ENCODE measurements around the gene MGST2.

MGST2 gene

DNA sequence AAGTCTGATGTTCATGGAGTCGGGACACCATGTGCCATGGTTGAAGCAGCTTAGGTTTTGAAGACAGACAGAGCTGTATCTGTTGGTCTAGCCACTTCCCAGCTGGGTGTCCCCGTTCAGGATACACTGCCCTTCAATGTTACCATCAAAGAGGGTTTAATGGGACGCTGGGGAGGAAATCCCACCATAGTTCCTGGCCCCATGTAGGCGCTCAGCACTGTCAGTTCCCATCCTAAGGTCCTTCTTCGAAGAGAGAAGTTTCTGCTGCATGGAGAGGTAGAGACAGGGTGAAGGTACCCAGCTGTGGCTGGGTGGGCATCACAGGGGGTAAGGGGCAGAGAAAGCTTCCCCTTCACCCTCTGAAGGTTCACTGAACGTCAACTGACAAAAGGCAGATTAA lies 3.7 kb downstream of the MGST2 start:
- in situ Hi-C loops (cut with MboI; ENCODE audit: low pct_unique_long_range_greater_than_20kb, low sequenced_read_pairs, unreplicated experiment): no loop called here
- TF ChIP-seq, protein P1, sequence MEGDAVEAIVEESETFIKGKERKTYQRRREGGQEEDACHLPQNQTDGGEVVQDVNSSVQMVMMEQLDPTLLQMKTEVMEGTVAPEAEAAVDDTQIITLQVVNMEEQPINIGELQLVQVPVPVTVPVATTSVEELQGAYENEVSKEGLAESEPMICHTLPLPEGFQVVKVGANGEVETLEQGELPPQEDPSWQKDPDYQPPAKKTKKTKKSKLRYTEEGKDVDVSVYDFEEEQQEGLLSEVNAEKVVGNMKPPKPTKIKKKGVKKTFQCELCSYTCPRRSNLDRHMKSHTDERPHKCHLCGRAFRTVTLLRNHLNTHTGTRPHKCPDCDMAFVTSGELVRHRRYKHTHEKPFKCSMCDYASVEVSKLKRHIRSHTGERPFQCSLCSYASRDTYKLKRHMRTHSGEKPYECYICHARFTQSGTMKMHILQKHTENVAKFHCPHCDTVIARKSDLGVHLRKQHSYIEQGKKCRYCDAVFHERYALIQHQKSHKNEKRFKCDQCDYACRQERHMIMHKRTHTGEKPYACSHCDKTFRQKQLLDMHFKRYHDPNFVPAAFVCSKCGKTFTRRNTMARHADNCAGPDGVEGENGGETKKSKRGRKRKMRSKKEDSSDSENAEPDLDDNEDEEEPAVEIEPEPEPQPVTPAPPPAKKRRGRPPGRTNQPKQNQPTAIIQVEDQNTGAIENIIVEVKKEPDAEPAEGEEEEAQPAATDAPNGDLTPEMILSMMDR (IDR thresholded peaks at IDR 0.05; ENCODE audit: extremely low read depth, insufficient read depth, missing control alignments): no peak
- DNase-seq (ENCODE audit: low spot score): no peak

GRCh38 chr4:139669890-139670289 lies 4.3 kb downstream of the MGST2 start:
- no peak for DNase-seq (ENCODE audit: low spot score)
- in situ Hi-C loops (cut with MboI; ENCODE audit: low pct_unique_long_range_greater_than_20kb, low sequenced_read_pairs, unreplicated experiment): no loop called here
- TF ChIP-seq, protein P1 (IDR thresholded peaks at IDR 0.05; ENCODE audit: extremely low read depth, insufficient read depth, missing control alignments): no peak

- no peak for DNase-seq (ENCODE audit: low spot score)
- in situ Hi-C loops (cut with MboI; ENCODE audit: low pct_unique_long_range_greater_than_20kb, low sequenced_read_pairs, unreplicated experiment): no loop called here
- TF ChIP-seq, protein P1 (IDR thresholded peaks at IDR 0.05; ENCODE audit: extremely low read depth, insufficient read depth, missing control alignments): no peak
Measured at GRCh38 chr4:139670775-139671174, 5.2 kb downstream of the MGST2 start.

- in situ Hi-C loops (cut with MboI; ENCODE audit: low pct_unique_long_range_greater_than_20kb, low sequenced_read_pairs, unreplicated experiment): no loop called here
- TF ChIP-seq, protein P1 (IDR thresholded peaks at IDR 0.05; ENCODE audit: extremely low read depth, insufficient read depth, missing control alignments): no peak
- DNase-seq (ENCODE audit: low spot score): no peak
Measured at GRCh38 chr4:139672215-139672614, 6.6 kb downstream of the MGST2 start.

DNA sequence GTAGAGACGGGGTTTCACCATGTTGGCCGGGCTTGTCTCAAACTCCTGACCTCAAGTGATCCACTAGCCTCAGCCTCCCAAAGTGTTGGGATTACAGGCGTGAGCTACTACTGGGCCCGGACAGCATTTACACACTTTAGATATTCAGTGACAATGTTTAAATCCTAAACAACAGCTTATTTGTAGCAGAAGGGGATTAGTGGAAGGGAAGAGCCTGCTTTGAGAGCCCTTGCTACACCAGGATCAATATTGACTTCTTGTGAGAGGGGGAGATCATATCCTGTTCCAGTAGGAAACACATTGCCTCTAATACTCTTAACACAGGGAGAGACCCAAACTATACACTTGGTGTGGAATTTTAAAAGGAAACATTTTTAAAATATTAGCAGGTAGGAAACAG lies 7.1 kb downstream of the MGST2 start:
- in situ Hi-C loops (cut with MboI; ENCODE audit: low pct_unique_long_range_greater_than_20kb, low sequenced_read_pairs, unreplicated experiment): no loop called here
- DNase-seq (ENCODE audit: low spot score): no peak
- TF ChIP-seq, protein P1 (IDR thresholded peaks at IDR 0.05; ENCODE audit: extremely low read depth, insufficient read depth, missing control alignments): no peak

- in situ Hi-C loops (cut with MboI; ENCODE audit: low pct_unique_long_range_greater_than_20kb, low sequenced_read_pairs, unreplicated experiment): no loop called here
- TF ChIP-seq, protein P1 (IDR thresholded peaks at IDR 0.05; ENCODE audit: extremely low read depth, insufficient read depth, missing control alignments): no peak
- no peak for DNase-seq (ENCODE audit: low spot score)
Measured at GRCh38 chr4:139674875-139675550, 9.4 kb downstream of the MGST2 start.
